ENCODE measurements around the gene GALNT1.
"Not testable (repeated sequence)": the region's sequence is repeated elsewhere in the genome, so short reads cannot be mapped to it uniquely, and the experiment has no call there.

The GALNT1 gene

DNA sequence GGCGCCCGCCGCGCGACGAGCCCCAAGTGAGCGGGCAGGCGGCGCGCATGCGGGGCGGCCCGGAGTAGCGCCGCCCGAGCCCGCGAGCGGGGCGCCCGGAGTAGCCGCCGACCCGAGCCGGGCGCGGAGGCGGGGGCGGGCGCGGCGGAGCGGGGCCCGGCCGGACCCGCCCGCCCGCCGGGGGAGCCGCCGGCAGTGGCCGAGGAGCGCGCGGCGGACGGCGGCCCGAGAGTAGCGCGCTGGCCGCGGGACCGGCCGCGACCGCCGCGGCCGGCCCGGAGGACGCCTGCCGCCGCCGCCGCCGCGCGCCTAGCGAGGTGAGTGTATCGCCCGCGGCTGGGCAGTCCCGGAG lies at the start of gene GALNT1:
GALNT1 (plus strand) TSS at position 195 of the 352 bp plus-strand sequence. CDS start 72,923 bp downstream, outside the sequence.
- H3K4me3 ChIP-seq (ENCODE audit: low read depth, low read length): peak within 1 kb of the TSS; percentile 76

DNA sequence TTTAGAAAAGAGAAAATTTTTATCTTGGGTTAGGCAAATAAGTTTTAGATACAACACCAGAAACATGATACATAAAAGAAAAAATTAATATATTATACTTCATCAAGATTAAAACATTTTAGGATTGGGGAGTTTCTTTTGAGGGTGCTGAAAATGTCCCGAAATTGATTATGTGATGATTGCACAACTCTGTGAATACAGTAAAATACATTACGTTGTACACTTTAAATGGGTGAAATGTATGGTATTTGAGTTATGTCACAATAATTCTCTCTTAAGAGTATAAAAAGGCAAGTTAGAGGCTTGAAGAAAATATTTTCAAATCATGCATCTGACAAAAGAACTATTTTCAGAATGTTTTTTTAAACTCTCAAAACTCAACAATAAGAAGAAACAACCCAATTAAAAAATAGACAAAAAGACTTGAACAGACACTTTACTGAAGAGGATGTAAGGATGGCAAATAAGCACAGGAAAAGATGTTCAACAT lies 47.6 kb upstream of the GALNT1 start:
- no peak overlapping the region for H3K4me3 ChIP-seq (ENCODE audit: low read depth, low read length)

DNA sequence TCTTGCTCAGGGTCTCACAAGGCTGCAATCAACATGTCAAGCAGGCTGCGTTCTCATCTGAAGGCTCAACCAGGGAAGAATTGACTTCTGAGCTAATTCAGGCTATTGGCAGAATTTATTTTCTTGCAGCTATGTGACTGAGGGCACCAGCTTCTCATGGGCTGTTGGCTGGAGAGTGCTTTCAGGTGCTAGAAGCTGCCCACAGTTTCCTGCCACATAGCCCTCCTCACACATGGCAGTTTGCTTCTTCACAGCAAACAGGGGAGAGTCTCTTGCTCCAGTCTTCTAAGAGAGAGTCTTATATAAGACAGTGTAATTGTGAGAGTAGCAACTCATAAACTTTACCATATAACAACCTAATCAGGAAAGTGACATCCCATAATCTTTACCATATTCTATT lies 46.2 kb upstream of the GALNT1 start:
- H3K4me3 ChIP-seq (ENCODE audit: low read depth, low read length): no peak overlapping the region

DNA sequence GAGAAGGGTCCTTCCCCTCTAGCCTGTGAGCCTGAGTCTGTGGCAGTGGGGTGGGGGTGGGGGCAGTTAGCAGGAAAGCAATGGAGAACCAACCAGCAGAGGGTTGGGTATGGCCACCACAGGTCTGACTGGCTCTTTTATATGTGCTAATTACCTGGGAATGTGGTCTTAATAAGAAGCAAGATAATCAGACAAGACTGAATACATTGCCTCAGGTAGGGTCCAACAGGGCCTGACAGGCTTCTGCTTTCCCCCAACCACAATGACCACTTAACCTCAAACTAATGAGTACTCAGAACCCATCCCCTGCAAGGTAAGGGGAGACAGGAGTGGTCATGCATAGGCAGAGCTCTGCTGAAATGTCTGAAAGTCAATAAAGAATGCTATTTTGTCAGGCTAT lies 39.2 kb upstream of the GALNT1 start:
- H3K4me3 ChIP-seq (ENCODE audit: low read depth, low read length): no peak overlapping the region

GRCh38 chr18:35547008-35547605 lies 34.4 kb upstream of the GALNT1 start:
- no peak overlapping the region for H3K4me3 ChIP-seq (ENCODE audit: low read depth, low read length)

DNA sequence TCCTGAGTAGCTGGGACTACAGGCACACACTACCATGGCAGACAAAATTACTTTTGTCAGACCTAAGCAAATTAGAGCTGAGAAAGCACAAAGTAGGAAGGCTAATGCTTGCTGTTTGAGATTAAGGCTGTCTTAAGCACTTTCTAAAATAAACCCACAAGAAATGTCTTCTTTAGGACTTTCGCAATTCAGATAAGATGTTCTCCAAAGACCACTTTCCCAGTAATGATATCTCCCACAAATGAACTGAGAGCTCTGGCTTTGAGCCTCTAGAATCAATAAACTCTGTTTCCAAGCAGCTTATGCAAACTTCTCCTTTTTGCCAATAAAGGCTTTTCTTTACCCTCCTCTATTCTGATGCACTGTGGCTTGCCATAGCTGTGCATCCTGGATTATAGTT lies 32.0 kb upstream of the GALNT1 start:
- H3K4me3 ChIP-seq (ENCODE audit: low read depth, low read length): no peak overlapping the region

- no peak overlapping the region for H3K4me3 ChIP-seq (ENCODE audit: low read depth, low read length)
These were observed 28.2 kb upstream of the GALNT1 start for GRCh38 chr18:35553300-35553699.

DNA sequence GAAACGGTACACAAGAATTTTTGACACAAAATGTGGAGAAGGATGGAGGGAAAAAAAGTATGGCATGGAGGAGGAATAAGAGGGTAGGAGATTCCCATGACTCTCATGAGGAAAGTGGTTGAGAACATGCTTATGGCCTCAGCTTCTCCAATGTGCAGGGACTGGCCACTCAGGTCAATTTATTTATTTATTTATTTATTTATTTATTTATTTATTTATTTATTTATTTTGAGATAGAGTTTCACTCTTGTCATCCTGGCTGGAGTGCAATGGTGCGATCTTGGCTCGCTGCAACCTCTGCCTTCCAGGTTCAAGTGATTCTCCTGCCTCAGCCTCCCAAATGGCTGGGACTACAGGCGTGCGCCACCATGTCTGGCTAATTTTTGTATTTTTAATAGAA lies 26.0 kb upstream of the GALNT1 start:
- H3K4me3 ChIP-seq (ENCODE audit: low read depth, low read length): not testable (repeated sequence)

DNA sequence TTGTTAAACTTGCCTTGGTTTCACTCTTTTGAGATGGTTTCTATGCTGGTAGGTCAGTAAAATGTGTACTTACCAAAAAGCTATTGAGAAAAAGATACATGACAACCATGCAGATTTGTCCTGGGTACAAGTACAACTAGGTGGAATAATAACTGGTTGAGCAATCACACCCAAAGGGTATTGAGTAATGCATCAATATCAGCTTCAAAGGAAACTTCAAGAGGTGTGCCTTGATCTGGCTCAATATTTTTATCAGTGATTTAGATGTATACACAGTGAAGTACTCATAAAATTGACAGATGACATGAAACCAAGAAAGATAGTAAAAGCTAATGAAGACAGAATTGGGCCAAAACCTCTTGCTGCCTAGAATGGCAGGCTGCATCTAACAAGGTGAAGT lies 21.7 kb upstream of the GALNT1 start:
- H3K4me3 ChIP-seq (ENCODE audit: low read depth, low read length): no peak overlapping the region

DNA sequence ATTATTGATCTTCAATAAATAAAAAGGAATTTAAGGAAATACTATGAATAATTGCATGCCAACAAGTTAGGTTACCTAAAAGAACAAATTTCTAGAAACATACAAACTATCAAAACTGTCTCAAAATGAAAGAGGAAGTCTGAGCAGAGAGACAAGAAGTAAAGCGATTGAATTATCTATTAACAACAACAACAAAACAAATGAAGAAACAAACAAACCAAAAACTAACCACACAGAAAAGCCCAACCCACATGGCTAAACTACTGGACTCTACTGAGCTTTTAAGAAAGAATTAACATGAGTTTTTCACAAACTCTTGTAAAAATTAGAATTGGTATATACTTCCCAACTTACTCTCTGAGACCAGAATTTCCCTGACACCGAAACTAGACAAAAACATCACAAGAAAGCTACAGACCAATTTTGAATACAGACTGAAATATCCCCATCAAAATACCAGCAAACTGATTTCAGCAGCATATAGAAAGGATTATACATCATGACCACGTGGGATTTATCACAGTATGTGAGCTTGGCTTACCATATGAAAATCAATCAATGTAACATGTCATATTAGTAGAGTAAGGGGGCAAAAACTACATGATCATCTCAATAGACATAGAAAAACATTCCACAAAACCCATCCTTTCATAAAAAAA lies 16.6 kb upstream of the GALNT1 start:
- no peak overlapping the region for H3K4me3 ChIP-seq (ENCODE audit: low read depth, low read length)

GRCh38 chr18:35566019-35566418 lies 15.5 kb upstream of the GALNT1 start:
- H3K4me3 ChIP-seq (ENCODE audit: low read depth, low read length): no peak overlapping the region

- no peak overlapping the region for H3K4me3 ChIP-seq (ENCODE audit: low read depth, low read length)
These were observed 11.4 kb upstream of the GALNT1 start for GRCh38 chr18:35570182-35570581.

- H3K4me3 ChIP-seq (ENCODE audit: low read depth, low read length): no peak overlapping the region
These were observed 10.4 kb upstream of the GALNT1 start for GRCh38 chr18:35571138-35571537.

DNA sequence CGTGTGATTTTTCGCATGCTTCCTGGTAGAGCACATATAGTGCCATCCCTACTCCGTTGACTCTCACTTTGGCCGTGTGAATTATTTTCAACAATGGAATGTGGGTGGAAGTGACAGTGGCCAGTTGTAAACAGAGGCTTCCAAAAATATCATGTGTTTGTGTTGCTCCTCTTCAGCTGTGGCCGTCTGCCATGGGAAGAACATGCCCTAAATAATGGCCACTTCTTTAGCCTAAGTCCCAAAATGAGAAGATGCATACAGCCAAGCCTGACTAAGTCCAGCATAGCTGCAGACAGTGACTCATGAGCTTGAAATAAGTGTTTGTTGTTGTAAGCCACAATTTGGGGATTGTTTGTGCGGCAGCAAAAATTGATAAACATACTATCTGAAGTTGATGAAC lies 8.9 kb upstream of the GALNT1 start:
- H3K4me3 ChIP-seq (ENCODE audit: low read depth, low read length): no peak overlapping the region

DNA sequence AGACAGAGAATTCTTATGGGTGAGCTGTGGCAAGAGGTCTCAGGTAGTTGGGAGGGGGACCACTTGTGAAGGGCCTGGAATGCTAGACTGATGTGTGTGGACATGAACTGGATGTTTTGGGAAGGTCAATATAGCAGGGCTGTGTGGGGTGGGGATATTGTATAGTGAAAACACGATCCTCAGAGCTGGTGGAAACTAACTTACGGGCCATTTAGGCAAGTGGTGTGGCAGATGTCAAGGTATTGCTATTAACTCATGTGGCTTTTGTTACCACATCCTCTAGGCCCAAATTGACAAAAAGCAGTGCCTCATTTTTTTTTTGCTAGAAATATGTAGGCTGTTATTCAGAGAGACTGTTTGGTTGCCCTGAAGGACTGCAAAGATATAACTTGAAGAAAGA lies 8.0 kb upstream of the GALNT1 start:
- no peak overlapping the region for H3K4me3 ChIP-seq (ENCODE audit: low read depth, low read length)

DNA sequence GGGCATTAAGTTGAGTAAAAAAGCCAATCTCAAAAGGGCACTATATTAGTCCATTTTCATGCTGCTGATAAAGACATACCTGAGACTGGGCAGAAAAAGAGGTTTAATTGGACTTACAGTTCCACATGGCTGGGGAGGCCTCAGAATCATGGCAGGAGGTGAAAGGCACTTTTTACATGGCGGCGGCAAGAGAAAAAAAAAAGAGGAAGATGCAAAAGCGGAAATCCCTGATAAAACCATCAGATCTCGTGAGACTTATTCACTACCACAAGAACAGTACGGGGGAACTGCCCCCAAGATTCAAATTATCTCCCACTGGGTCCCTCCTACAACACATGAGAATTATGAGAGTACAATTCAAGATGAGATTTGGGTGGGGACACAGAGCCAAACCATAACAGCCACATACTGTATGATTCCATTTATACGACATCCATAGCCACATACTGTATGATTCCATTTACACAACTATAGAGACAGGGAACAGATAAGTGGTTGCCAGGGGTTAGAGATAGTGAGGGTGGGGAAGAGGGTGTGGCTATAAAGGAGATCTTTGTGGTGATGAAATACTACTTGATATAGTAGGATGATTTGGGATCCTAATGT lies 5.2 kb upstream of the GALNT1 start:
- H3K4me3 ChIP-seq (ENCODE audit: low read depth, low read length): not testable (repeated sequence)

DNA sequence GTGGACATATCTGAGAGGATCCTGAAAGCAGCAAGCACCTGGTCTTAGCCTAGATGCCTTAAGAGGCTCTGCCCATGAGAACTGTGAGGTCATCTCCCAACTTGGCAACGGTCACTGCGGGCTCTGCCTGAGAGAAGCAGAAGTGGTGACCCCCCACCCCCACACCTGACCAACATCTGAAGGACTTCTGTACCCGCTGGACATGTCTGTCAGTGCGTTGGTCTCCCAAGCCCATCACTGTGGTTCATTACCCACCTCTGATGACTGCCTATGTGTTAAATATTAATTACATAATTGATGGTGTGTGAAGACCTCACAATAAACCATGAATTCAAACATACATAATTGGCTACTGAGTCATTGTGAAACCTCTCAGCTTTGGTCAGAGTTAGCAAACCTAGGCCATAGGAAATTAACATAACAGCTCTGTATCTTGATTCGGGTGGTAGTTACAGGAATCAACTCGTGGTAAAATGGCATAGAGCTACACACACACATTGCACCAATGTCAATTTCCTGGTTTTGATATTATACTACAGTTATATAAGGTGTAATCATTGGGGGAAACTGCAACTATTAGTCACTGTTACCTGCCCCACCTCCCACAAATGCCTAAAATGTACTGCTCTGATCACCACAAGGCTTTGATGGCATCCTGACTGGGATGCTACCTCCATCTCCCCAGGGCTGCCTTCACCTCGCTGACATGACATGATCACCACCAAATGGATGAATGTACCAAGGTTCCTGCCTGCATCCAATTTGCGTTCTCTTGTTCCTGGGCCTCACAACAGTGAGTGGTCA lies 4.3 kb upstream of the GALNT1 start:
- H3K4me3 ChIP-seq (ENCODE audit: low read depth, low read length): no peak overlapping the region

DNA sequence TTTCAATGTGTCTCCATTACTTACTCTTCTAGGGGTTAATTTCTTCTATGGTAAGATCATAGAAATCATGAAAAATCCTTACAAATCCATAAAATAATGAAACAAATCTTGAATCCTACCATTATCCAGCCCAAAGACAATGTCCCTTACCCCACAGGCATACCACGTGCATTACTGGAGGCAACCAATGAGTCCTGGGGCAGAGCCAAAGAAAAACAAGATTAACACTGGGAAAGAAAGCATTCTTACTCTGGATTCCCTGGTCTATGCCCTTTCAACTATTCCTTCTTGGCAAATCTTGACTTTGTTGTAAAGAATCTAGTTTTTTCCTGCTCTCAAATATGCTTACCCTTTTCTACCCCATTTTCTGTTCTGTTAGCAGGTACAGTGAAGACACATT lies 3.1 kb upstream of the GALNT1 start:
- H3K4me3 ChIP-seq (ENCODE audit: low read depth, low read length): no peak overlapping the region

DNA sequence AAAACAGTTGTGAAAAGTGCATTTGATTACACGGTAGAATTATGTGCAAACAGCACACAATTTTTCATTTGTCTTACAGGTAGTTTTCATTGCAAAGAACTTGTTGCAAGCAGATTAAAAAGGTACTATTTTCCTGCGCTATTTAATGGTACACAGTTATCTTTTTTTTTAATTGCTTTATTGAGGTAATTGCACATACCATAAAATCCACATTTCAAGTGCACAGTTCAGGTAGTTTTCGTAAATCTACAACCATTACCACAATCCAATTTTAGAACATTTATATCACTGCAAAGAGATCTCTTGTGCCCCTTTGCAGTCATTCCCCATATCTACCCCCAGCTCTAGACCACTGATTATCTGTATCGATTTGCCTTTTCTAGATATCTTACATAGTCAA lies 2.6 kb upstream of the GALNT1 start:
- no peak overlapping the region for H3K4me3 ChIP-seq (ENCODE audit: low read depth, low read length)

- H3K4me3 ChIP-seq (ENCODE audit: low read depth, low read length): peak overlapping the region; percentile 72
These were observed 620 bp upstream of the GALNT1 start for GRCh38 chr18:35580701-35581539.

All from iPS-11a (cell line).